Measurements from ENCODE around the gene GLIPR1L1.

- no peak for TF ChIP-seq CTCF (IDR thresholded peaks at IDR 0.05; ENCODE audit: control extremely low read depth in 1 of 3, insufficient read depth in 1 of 3, low read depth in 1 of 3, low read length in 3 of 3)
- TF ChIP-seq HDAC2 (IDR thresholded peaks at IDR 0.05; ENCODE audit: borderline replicate concordance in 1 of 2, low read depth in 2 of 2, low read length in 2 of 2): no peak
- no peak for TF ChIP-seq POLR2AphosphoS5 (IDR thresholded peaks at IDR 0.05; ENCODE audit: low read depth, low read length)
- no peak for TF ChIP-seq EZH2 (IDR thresholded peaks at IDR 0.05; ENCODE audit: low read depth, low read length, severe bottlenecking)
- no peak for TF ChIP-seq EP300 (IDR thresholded peaks at IDR 0.05; ENCODE audit: borderline replicate concordance in 1 of 2, low read depth in 2 of 2, low read length in 2 of 2)
- no peak for TF ChIP-seq ATF3 (IDR thresholded peaks at IDR 0.05; ENCODE audit: insufficient read depth, low read depth, low read length)
- no peak for TF ChIP-seq CEBPB (IDR thresholded peaks at IDR 0.05; ENCODE audit: low read depth, low read length)
- no peak for TF ChIP-seq SUZ12 (IDR thresholded peaks at IDR 0.05; ENCODE audit: low read length)
- TF ChIP-seq RBBP5 (IDR thresholded peaks at IDR 0.05; ENCODE audit: borderline replicate concordance, low read depth, low read length): no peak
These were observed 26.9 kb downstream of the GLIPR1L1 start for GRCh38 chr12:75361408-75361807.
